HepG2 (cell line): ENCODE measurements around the gene RABGAP1. TPM values are rescaled to one million over a fixed set of nuclear protein-coding genes. Genes with fewer than 3 reads are reported as not detected.

ENCODE experiments used
- CHD4 ChIP-seq: fragments of 200-600 bp; sonication (generic); IDR thresholded peaks from 2 replicates; pipeline ENCODE4 v1.7.0; 2017; ENCODE audit warnings: mild to moderate bottlenecking, low read length, borderline replicate concordance
- KLF6 ChIP-seq: IDR thresholded peaks from 2 replicates; pipeline ENCODE4 v1.8.0; 2016; ENCODE audit warnings: missing biosample characterization, missing genetic modification reagents
- MIXL1 ChIP-seq: IDR thresholded peaks from 2 replicates; pipeline ENCODE4 v1.6.1; 2016
- NONO ChIP-seq, 2 experiments: fragments of 450-650 bp in 1 of 2; sonication (generic) in 1 of 2; formaldehyde crosslinking in 1 of 2; IDR thresholded peaks in 1 of 2; conservative IDR thresholded peaks in 1 of 2; 2 replicates each; pipeline versions ENCODE4 v1.6.1 to v1.8.0; 2017 to 2022; ENCODE audit warnings: mild to moderate bottlenecking in 1 of 2, missing genetic modification reagents in 1 of 2, moderate library complexity in 1 of 2
- RARA ChIP-seq: IDR thresholded peaks from 2 replicates; pipeline ENCODE4 v1.6.1; 2016; ENCODE audit warnings: missing genetic modification reagents, missing compliant biosample characterization
- SOX6 ChIP-seq, 2 experiments: fragments of 450-650 bp in 1 of 2; sonication (generic) in 1 of 2; formaldehyde crosslinking in 1 of 2; IDR thresholded peaks; 2 replicates each; pipeline versions ENCODE4 v1.4.0 to v1.6.1; 2017 to 2020; ENCODE audit warnings: antibody characterized with exemption in 1 of 2, mild to moderate bottlenecking in 1 of 2, missing genetic modification reagents in 1 of 2
- SP4 ChIP-seq: sonication (generic); formaldehyde crosslinking; IDR thresholded peaks from 2 replicates; pipeline ENCODE4 v1.8.1; 2023; ENCODE audit warnings: mild to moderate bottlenecking, missing genetic modification reagents
- ZKSCAN8 ChIP-seq: IDR thresholded peaks from 2 replicates; pipeline ENCODE4 v1.6.1; 2016; ENCODE audit warnings: borderline replicate concordance, missing genetic modification reagents, missing compliant biosample characterization
- ZMYM4 ChIP-seq: sonication (generic); formaldehyde crosslinking; IDR thresholded peaks from 2 replicates; pipeline ENCODE4 v1.8.1; 2023; ENCODE audit warnings: mild to moderate bottlenecking, missing genetic modification reagents
- ZNF577 ChIP-seq: sonication (generic); formaldehyde crosslinking; IDR thresholded peaks from 2 replicates; pipeline ENCODE4 v1.4.0; 2020; ENCODE audit warnings: mild to moderate bottlenecking, low read depth, missing genetic modification reagents, borderline replicate concordance
- polyA plus RNA-seq, 8 experiments: library from polyadenylated mRNA; depleted of rRNA in 3 of 8; stranded (reverse) in 7 of 8; unstranded in 1 of 8; fragments of >200 nt; fragmentation: Illumina TruSeq in 4 of 8; extraction: Trizol in 4 of 8; gene quantifications; 2 replicates each; pipeline versions ENCODE4 v1.2.1 to v1.2.3, GENCODE V29; 2011 to 2016; ENCODE audit warnings: low read depth in 4 of 8, missing spikeins in 1 of 8, mixed read lengths in 1 of 8; ENCODE audit not compliant: insufficient read depth in 1 of 8
- total RNA-seq, 5 experiments: library from RNA; depleted of rRNA; stranded (reverse); fragments of >200 nt; fragmentation: Illumina TruSeq; extraction: Trizol; gene quantifications; 2 replicates each; pipeline ENCODE4 v1.2.3, GENCODE V29; 2016; ENCODE audit warnings: low read depth in 1 of 5
- TF ChIP-seq, protein P1 (sequence below): sonication (generic); formaldehyde crosslinking; IDR thresholded peaks from 2 replicates; pipeline ENCODE4 v1.9.0; 2021; ENCODE audit warnings: mild to moderate bottlenecking, missing genetic modification reagents
- TF ChIP-seq, protein P2 (sequence below): sonication (generic); formaldehyde crosslinking; IDR thresholded peaks from 2 replicates; pipeline ENCODE4 v1.4.0; 2020; ENCODE audit warnings: missing genetic modification reagents, low read depth, mild to moderate bottlenecking, borderline replicate concordance
- TF ChIP-seq, protein P3 (sequence below), 2 experiments: sonication (generic) in 1 of 2; formaldehyde crosslinking in 1 of 2; IDR thresholded peaks; 2 replicates each; pipeline versions ENCODE4 v1.4.0 to v1.6.1; 2016 to 2020; ENCODE audit warnings: borderline replicate concordance in 1 of 2, low read depth in 1 of 2, mild to moderate bottlenecking in 1 of 2, missing genetic modification reagents in 1 of 2
- TF ChIP-seq, protein P4 (sequence below): IDR thresholded peaks from 2 replicates; pipeline ENCODE4 v1.6.1; 2016; ENCODE audit warnings: mild to moderate bottlenecking

Gene RABGAP1
- total and polyA plus RNA-seq, 2 of the 13 experiments (the other 11 are each of a cell fraction or from before 2014, with no cell fraction given), result 19.1 to 19.3 TPM

GRCh38 chr9:123109540-123110279 is 168.9 kb downstream of the RABGAP1 start (continued):
- TF ChIP-seq, protein P1, sequence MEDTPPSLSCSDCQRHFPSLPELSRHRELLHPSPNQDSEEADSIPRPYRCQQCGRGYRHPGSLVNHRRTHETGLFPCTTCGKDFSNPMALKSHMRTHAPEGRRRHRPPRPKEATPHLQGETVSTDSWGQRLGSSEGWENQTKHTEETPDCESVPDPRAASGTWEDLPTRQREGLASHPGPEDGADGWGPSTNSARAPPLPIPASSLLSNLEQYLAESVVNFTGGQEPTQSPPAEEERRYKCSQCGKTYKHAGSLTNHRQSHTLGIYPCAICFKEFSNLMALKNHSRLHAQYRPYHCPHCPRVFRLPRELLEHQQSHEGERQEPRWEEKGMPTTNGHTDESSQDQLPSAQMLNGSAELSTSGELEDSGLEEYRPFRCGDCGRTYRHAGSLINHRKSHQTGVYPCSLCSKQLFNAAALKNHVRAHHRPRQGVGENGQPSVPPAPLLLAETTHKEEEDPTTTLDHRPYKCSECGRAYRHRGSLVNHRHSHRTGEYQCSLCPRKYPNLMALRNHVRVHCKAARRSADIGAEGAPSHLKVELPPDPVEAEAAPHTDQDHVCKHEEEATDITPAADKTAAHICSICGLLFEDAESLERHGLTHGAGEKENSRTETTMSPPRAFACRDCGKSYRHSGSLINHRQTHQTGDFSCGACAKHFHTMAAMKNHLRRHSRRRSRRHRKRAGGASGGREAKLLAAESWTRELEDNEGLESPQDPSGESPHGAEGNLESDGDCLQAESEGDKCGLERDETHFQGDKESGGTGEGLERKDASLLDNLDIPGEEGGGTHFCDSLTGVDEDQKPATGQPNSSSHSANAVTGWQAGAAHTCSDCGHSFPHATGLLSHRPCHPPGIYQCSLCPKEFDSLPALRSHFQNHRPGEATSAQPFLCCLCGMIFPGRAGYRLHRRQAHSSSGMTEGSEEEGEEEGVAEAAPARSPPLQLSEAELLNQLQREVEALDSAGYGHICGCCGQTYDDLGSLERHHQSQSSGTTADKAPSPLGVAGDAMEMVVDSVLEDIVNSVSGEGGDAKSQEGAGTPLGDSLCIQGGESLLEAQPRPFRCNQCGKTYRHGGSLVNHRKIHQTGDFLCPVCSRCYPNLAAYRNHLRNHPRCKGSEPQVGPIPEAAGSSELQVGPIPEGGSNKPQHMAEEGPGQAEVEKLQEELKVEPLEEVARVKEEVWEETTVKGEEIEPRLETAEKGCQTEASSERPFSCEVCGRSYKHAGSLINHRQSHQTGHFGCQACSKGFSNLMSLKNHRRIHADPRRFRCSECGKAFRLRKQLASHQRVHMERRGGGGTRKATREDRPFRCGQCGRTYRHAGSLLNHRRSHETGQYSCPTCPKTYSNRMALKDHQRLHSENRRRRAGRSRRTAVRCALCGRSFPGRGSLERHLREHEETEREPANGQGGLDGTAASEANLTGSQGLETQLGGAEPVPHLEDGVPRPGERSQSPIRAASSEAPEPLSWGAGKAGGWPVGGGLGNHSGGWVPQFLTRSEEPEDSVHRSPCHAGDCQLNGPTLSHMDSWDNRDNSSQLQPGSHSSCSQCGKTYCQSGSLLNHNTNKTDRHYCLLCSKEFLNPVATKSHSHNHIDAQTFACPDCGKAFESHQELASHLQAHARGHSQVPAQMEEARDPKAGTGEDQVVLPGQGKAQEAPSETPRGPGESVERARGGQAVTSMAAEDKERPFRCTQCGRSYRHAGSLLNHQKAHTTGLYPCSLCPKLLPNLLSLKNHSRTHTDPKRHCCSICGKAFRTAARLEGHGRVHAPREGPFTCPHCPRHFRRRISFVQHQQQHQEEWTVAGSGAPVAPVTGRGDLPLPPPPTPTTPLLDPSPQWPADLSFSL (CRISPR knock-in tag), result no peak
- peak; percentile 68; the same call in 1 of the 2 replicates for TF ChIP-seq MIXL1
- TF ChIP-seq RARA, result peak; percentile 59
- peak; percentile 25; the same call in 1 of the 2 replicates for TF ChIP-seq CHD4
- TF ChIP-seq, protein P2, sequence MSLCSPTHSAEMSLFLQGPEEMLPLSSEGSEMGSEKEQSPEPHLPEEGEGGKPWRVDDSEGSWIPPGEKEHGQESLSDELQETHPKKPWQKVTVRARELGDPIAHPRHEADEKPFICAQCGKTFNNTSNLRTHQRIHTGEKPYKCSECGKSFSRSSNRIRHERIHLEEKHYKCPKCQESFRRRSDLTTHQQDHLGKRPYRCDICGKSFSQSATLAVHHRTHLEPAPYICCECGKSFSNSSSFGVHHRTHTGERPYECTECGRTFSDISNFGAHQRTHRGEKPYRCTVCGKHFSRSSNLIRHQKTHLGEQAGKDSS, result no peak
- TF ChIP-seq SOX6 (IDR thresholded peaks at IDR 0.05), result no peak
- TF ChIP-seq SOX6 (CRISPR knock-in tag; IDR thresholded peaks at IDR 0.05), result peak; percentile 66
- no peak for TF ChIP-seq ZNF577
- TF ChIP-seq ZMYM4 (CRISPR knock-in tag), result peak; percentile 73
- 0 out of 2 replicates have a peak, but pooled peaks have one; percentile 47 for TF ChIP-seq KLF6 (CRISPR knock-in tag)
- no peak for TF ChIP-seq NONO (IDR thresholded peaks at IDR 0.05)
- TF ChIP-seq NONO (CRISPR knock-in tag; conservative IDR thresholded peaks at IDR 0.05), result 0 out of 2 replicates have a peak, but pooled peaks have one; percentile 56
- TF ChIP-seq, protein P3, sequence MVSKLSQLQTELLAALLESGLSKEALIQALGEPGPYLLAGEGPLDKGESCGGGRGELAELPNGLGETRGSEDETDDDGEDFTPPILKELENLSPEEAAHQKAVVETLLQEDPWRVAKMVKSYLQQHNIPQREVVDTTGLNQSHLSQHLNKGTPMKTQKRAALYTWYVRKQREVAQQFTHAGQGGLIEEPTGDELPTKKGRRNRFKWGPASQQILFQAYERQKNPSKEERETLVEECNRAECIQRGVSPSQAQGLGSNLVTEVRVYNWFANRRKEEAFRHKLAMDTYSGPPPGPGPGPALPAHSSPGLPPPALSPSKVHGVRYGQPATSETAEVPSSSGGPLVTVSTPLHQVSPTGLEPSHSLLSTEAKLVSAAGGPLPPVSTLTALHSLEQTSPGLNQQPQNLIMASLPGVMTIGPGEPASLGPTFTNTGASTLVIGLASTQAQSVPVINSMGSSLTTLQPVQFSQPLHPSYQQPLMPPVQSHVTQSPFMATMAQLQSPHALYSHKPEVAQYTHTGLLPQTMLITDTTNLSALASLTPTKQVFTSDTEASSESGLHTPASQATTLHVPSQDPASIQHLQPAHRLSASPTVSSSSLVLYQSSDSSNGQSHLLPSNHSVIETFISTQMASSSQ (IDR thresholded peaks at IDR 0.05; ENCODE audit: low read depth), result peak; percentile 24; the same call in 1 of the 2 replicates
- TF ChIP-seq, protein P3 (CRISPR knock-in tag; IDR thresholded peaks at IDR 0.05; ENCODE audit: borderline replicate concordance), result no peak
- TF ChIP-seq SP4 (CRISPR knock-in tag), result peak; percentile 7; the same call in 1 of the 2 replicates
- TF ChIP-seq, protein P4, sequence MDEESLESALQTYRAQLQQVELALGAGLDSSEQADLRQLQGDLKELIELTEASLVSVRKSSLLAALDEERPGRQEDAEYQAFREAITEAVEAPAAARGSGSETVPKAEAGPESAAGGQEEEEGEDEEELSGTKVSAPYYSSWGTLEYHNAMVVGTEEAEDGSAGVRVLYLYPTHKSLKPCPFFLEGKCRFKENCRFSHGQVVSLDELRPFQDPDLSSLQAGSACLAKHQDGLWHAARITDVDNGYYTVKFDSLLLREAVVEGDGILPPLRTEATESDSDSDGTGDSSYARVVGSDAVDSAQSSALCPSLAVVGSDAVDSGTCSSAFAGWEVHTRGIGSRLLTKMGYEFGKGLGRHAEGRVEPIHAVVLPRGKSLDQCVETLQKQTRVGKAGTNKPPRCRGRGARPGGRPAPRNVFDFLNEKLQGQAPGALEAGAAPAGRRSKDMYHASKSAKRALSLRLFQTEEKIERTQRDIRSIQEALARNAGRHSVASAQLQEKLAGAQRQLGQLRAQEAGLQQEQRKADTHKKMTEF (CRISPR knock-in tag), result peak; percentile 58; the same call in 1 of the 2 replicates
- 0 out of 2 replicates have a peak, but pooled peaks have one; percentile 48 for TF ChIP-seq ZKSCAN8 (CRISPR knock-in tag)
